H9 (cell line): ENCODE results near the gene VTCN1. TPM values are rescaled to one million over a fixed set of nuclear protein-coding genes. Genes with fewer than 3 reads are reported as not detected.
"Not testable (repeated sequence)": the region's sequence is repeated elsewhere in the genome, so short reads cannot be mapped to it uniquely, and the experiment has no call there.

Experiments
- DNase-seq: peaks from one replicate; pipeline ENCODE4 v3.0.0-alpha.2; 2017
- H2AFZ ChIP-seq: one replicate; pipeline ENCODE4 v1.6.1; 2013; ENCODE audit warnings: mild to moderate bottlenecking, low read length, control low read depth, moderate library complexity
- H2AK5ac ChIP-seq: 2 replicates; pipeline ENCODE4 v1.6.1; 2013; ENCODE audit warnings: low read length, control low read depth, mixed read lengths; ENCODE audit not compliant: insufficient read length
- H2BK120ac ChIP-seq: one replicate; pipeline ENCODE4 v1.6.1; 2013; ENCODE audit warnings: low read depth, mild to moderate bottlenecking, low read length, control low read depth, inconsistent platforms; ENCODE audit not compliant: poor library complexity, severe bottlenecking
- H2BK12ac ChIP-seq: 2 replicates; pipeline ENCODE4 v1.6.1; 2013; ENCODE audit warnings: low read length, control low read depth, mixed read lengths, low read depth; ENCODE audit not compliant: insufficient read length
- H2BK15ac ChIP-seq: 2 replicates; pipeline ENCODE4 v1.6.1; 2013; ENCODE audit warnings: low read depth, low read length, control low read depth
- H2BK20ac ChIP-seq: one replicate; pipeline ENCODE4 v1.6.1; 2013; ENCODE audit warnings: low read depth, mild to moderate bottlenecking, low read length, control low read depth, inconsistent platforms; ENCODE audit not compliant: poor library complexity, severe bottlenecking
- H2BK5ac ChIP-seq: 2 replicates; pipeline ENCODE4 v1.6.1; 2013; ENCODE audit warnings: low read length, control low read depth, mixed read lengths; ENCODE audit not compliant: insufficient read length
- H3K14ac ChIP-seq: 2 replicates; pipeline ENCODE4 v1.6.1; 2013; ENCODE audit warnings: low read length, control low read depth; ENCODE audit not compliant: insufficient read depth
- H3K18ac ChIP-seq: 2 replicates; pipeline ENCODE4 v1.6.1; 2013; ENCODE audit warnings: low read depth, mild to moderate bottlenecking, mixed read lengths, low read length, control low read depth; ENCODE audit not compliant: insufficient read length
- H3K23ac ChIP-seq: 2 replicates; pipeline ENCODE4 v1.6.1; 2013; ENCODE audit warnings: low read length, control low read depth, mixed read lengths, low read depth; ENCODE audit not compliant: insufficient read length
- H3K23me2 ChIP-seq: 2 replicates; pipeline ENCODE4 v1.6.1; 2013; ENCODE audit warnings: low read depth, mild to moderate bottlenecking, mixed read lengths, low read length, control low read depth; ENCODE audit not compliant: insufficient read length, poor library complexity, severe bottlenecking
- H3K27ac ChIP-seq: 2 replicates; pipeline ENCODE4 v1.5.1; 2013; ENCODE audit warnings: low read length, control low read depth, mixed read lengths, low read depth; ENCODE audit not compliant: insufficient read length
- H3K27me3 ChIP-seq: 2 replicates; pipeline ENCODE4 v1.6.1; 2013; ENCODE audit warnings: low read length, control low read depth, inconsistent platforms; ENCODE audit not compliant: insufficient read depth
- H3K4ac ChIP-seq: 2 replicates; pipeline ENCODE4 v1.6.1; 2013; ENCODE audit warnings: low read depth, mild to moderate bottlenecking, control low read depth, inconsistent platforms, low read length, moderate library complexity
- H3K4me1 ChIP-seq: 2 replicates; pipeline ENCODE4 v1.6.1; 2013; ENCODE audit warnings: low read length, control low read depth, inconsistent platforms; ENCODE audit not compliant: insufficient read depth
- H3K4me2 ChIP-seq: 2 replicates; pipeline ENCODE4 v1.6.1; 2013; ENCODE audit warnings: low read length, control low read depth, mixed read lengths; ENCODE audit not compliant: insufficient read length, insufficient read depth
- H3K56ac ChIP-seq: 2 replicates; pipeline ENCODE4 v1.6.1; 2013; ENCODE audit warnings: low read depth, mild to moderate bottlenecking, mixed read lengths, low read length, control low read depth; ENCODE audit not compliant: insufficient read length
- H3K79me1 ChIP-seq: 2 replicates; pipeline ENCODE4 v1.6.1; 2013; ENCODE audit warnings: low read depth, mild to moderate bottlenecking, moderate library complexity, low read length, control low read depth, inconsistent platforms; ENCODE audit not compliant: insufficient read depth, poor library complexity, severe bottlenecking
- H3K79me2 ChIP-seq: 2 replicates; pipeline ENCODE4 v1.6.1; 2013; ENCODE audit warnings: low read length, control low read depth, inconsistent platforms; ENCODE audit not compliant: insufficient read depth
- H3K9ac ChIP-seq: 2 replicates; pipeline ENCODE4 v1.6.1; 2013; ENCODE audit warnings: low read length, control low read depth, mixed read lengths; ENCODE audit not compliant: insufficient read length; ENCODE audit errors: extremely low read depth
- H3K9me3 ChIP-seq: one replicate; pipeline ENCODE4 v1.6.1; 2013; ENCODE audit warnings: low read depth, low read length, inconsistent platforms; ENCODE audit not compliant: control insufficient read depth
- H3T11ph ChIP-seq: one replicate; pipeline ENCODE4 v1.6.1; 2013; ENCODE audit warnings: mild to moderate bottlenecking, low read length, control low read depth, inconsistent platforms
- H4K20me1 ChIP-seq: one replicate; pipeline ENCODE4 v1.6.1; 2013; ENCODE audit not compliant: control insufficient read depth, insufficient read length, insufficient read depth
- H4K5ac ChIP-seq: 2 replicates; pipeline ENCODE4 v1.6.1; 2013; ENCODE audit warnings: low read depth, mild to moderate bottlenecking, mixed read lengths, low read length, control low read depth; ENCODE audit not compliant: insufficient read length
- H4K8ac ChIP-seq: replicated peaks from 2 replicates; pipeline ENCODE4 v1.6.1; 2013; ENCODE audit warnings: low read length, control low read depth, mixed read lengths, low read depth; ENCODE audit not compliant: insufficient read length
- H4K91ac ChIP-seq: 2 replicates; pipeline ENCODE4 v1.6.1; 2013; ENCODE audit warnings: low read depth, mild to moderate bottlenecking, moderate library complexity, mixed read lengths, low read length, control low read depth; ENCODE audit not compliant: insufficient read length
- H3K27ac Mint-ChIP-seq, 3 experiments: 2 replicates in 2 of 3; 3 replicates in 1 of 3; pipeline ENCODE4 v1.8.0; 2020 to 2021; ENCODE audit warnings: mixed read lengths in 3 of 3, mild to moderate bottlenecking in 1 of 3, moderate library complexity in 1 of 3
- H3K27me3 Mint-ChIP-seq: 2 replicates; pipeline ENCODE4 v1.8.0; 2021; ENCODE audit warnings: low read depth, mild to moderate bottlenecking, moderate library complexity, mixed read lengths
- H3K36me3 Mint-ChIP-seq, 3 experiments: 2 replicates in 2 of 3; 3 replicates in 1 of 3; pipeline ENCODE4 v1.8.0; 2020 to 2021; ENCODE audit warnings: low read depth in 3 of 3, mixed read lengths in 3 of 3; ENCODE audit not compliant: insufficient read depth in 1 of 3
- H3K4me1 Mint-ChIP-seq, 2 experiments: 2 replicates each; pipeline ENCODE4 v1.8.0; 2020; ENCODE audit warnings: mixed read lengths in 2 of 2
- H3K4me3 Mint-ChIP-seq, 2 experiments: 2 replicates in 1 of 2; 3 replicates in 1 of 2; pipeline ENCODE4 v1.8.0; 2020 to 2021; ENCODE audit warnings: mild to moderate bottlenecking in 2 of 2, mixed read lengths in 2 of 2, moderate library complexity in 1 of 2
- H3K9me3 Mint-ChIP-seq, 2 experiments: 2 replicates in 1 of 2; 3 replicates in 1 of 2; pipeline ENCODE4 v1.8.0; 2020; ENCODE audit warnings: mild to moderate bottlenecking in 2 of 2, mixed read lengths in 2 of 2, moderate library complexity in 1 of 2
- CTCF ChIP-seq: fragments of 200-600 bp; sonication (generic); conservative IDR thresholded peaks from 3 replicates; pipeline ENCODE4 v1.8.0; 2021; ENCODE audit warnings: antibody characterized with exemption, mild to moderate bottlenecking
- WGBS: extraction: QIAGEN DNeasy Blood & Tissue Kit; methylation state at CpG from one replicate; pipeline ENCODE4 v1.1.7; 2013; ENCODE audit warnings: missing lambda C conversion rate, low lambda C conversion rate, mixed read lengths; ENCODE audit not compliant: insufficient read length; ENCODE audit errors: extremely low coverage; 5-methylcytosine and 5-hydroxymethylcytosine counted together
- total RNA-seq: library from RNA; stranded (reverse); gene quantifications from 2 replicates; pipeline ENCODE4 v1.2.1, GENCODE V29; 2021

VTCN1 gene
- total RNA-seq, 1 experiment from 2014 or later = 0.33 TPM

GRCh38 chr1:117120774-117121588 is 89.7 kb downstream of the VTCN1 start:
- TF ChIP-seq CTCF = no peak
- Histone ChIP-seq H3K79me2 (no peaks in the 10 kb centered on the region), H2BK5ac (no peak overlapping the region), H4K8ac (no peak overlapping the region), H3K4me2 (peak overlapping the region; percentile 53), H3K14ac (0 out of 2 replicates have a peak overlapping the region, but pooled peaks have one; percentile 46), H3K4ac (no peak overlapping the region), H3K23ac (no peak overlapping the region), H3K9me3 (no peaks in the 10 kb centered on the region), H3K27ac (no peak overlapping the region), H4K20me1 (no peaks in the 10 kb centered on the region), H3K23me2 (peaks cover 8% of the 10 kb centered on the region), H3K56ac (no peak overlapping the region), H2BK20ac (no peak overlapping the region), H2BK15ac (no peak overlapping the region), H2BK120ac (no peak overlapping the region), H3T11ph (no peak overlapping the region), H2AK5ac (no peak overlapping the region), H3K79me1 (no peaks in the 10 kb centered on the region), H3K27me3 (no peaks in the 10 kb centered on the region), H2AFZ (no peak overlapping the region), H4K5ac (no peak overlapping the region), H4K91ac (no peak overlapping the region), H3K9ac (peak overlapping the region; percentile 44), H2BK12ac (no peak overlapping the region), H3K18ac (peak overlapping the region; percentile 83), H3K4me1 (no peaks in the 10 kb centered on the region)
- peak; percentile 34 for DNase-seq
- Mint-ChIP-seq H3K27ac (peak overlapping the region in 2 of 3 experiments; percentile 71 to 88; a peak in 3 of 7 replicates), H3K4me1 (peaks cover 20 to 22% of the 10 kb centered on the region in 2 experiments), H3K27me3 (no peaks in the 10 kb centered on the region; the same call in 1 of the 2 replicates), H3K36me3 (peaks cover 10 to 30% (median 25%) of the 10 kb centered on the region in 3 experiments; a peak in 6 of 7 replicates), H3K9me3 (peaks cover 0 to 2% of the 10 kb centered on the region in 2 experiments; a peak in 1 of 5 replicates), H3K4me3 (peak overlapping the region; percentile 82 to 87)
- WGBS = no CpG with 5 or more reads among the region's 29 CpGs

- H3K9me3 ChIP-seq, H3K18ac ChIP-seq, H3K79me2 ChIP-seq, DNase-seq, H3K79me1 ChIP-seq, H3T11ph ChIP-seq, H3K27ac Mint-ChIP-seq, H3K9me3 Mint-ChIP-seq, H2BK5ac ChIP-seq, H3K4me1 ChIP-seq, H4K91ac ChIP-seq, H2BK12ac ChIP-seq, H3K27ac ChIP-seq, H4K8ac ChIP-seq, H4K20me1 ChIP-seq, H2AK5ac ChIP-seq, H3K23me2 ChIP-seq, H3K56ac ChIP-seq, H2BK15ac ChIP-seq, H2BK120ac ChIP-seq, H2AFZ ChIP-seq, H3K23ac ChIP-seq, H3K4ac ChIP-seq, H4K5ac ChIP-seq, H2BK20ac ChIP-seq, H3K9ac ChIP-seq, H3K14ac ChIP-seq, H3K4me3 Mint-ChIP-seq, H3K27me3 Mint-ChIP-seq, H3K27me3 ChIP-seq, H3K4me2 ChIP-seq: not testable (repeated sequence)
- H3K4me1 Mint-ChIP-seq = peaks cover 20 to 22% of the 10 kb centered on the region in 2 experiments
- H3K36me3 Mint-ChIP-seq = peaks cover 16 to 44% (median 39%) of the 10 kb centered on the region in 3 experiments; a peak in 6 of 7 replicates
- WGBS = no CpG with 5 or more reads among the region's 10 CpGs
Observed at GRCh38 chr1:117119144-117119543, 91.6 kb downstream of the VTCN1 start.
